ENCODE results near the gene ABCB11. TPM values are rescaled to one million over a fixed set of nuclear protein-coding genes. Genes with fewer than 3 reads are reported as not detected.

The ABCB11 gene
- total RNA-seq, 1 experiment from 2014 or later, result not detected

- H3K4me3 ChIP-seq, result no peak overlapping the region
- H2AFZ ChIP-seq, result no peak overlapping the region
- DNase-seq, result no peak
- no TSS peak for BruUV-seq (replicated peaks)
- intact Hi-C loops (cut with micrococcal nuclease; ENCODE audit: unreplicated experiment), result no loop called here
- no peaks in the 10 kb centered on the region for H3K27me3 ChIP-seq (ENCODE audit: insufficient read depth, low read depth)
- TF ChIP-seq EZH2 (IDR thresholded peaks at IDR 0.05; ENCODE audit: low read depth) (no peak), CTCF (conservative IDR thresholded peaks at IDR 0.05) (no peak)
- no peaks in the 10 kb centered on the region for H4K20me1 ChIP-seq (ENCODE audit: insufficient read depth)
- CTCF ChIA-PET, result no interaction called here
- H3K4me1 ChIP-seq (replicated peaks; ENCODE audit: insufficient read depth), result peaks cover 10% of the 10 kb centered on the region
- H3K9me3 ChIP-seq (ENCODE audit: insufficient read depth, low read depth), result no peaks in the 10 kb centered on the region
- H3K9me2 ChIP-seq (ENCODE audit: insufficient read depth), result no peaks in the 10 kb centered on the region
- H3K27ac ChIP-seq, result no peak overlapping the region
- H3K4me2 ChIP-seq, result no peak overlapping the region
- no peaks in the 10 kb centered on the region for H3K79me2 ChIP-seq (ENCODE audit: low read depth)
- H3F3A ChIP-seq (ENCODE audit: insufficient read depth, low read depth), result peaks cover 8% of the 10 kb centered on the region
- no peaks in the 10 kb centered on the region for H3K36me3 ChIP-seq (ENCODE audit: low read depth)
- POLR2A ChIA-PET (ENCODE audit: unreplicated experiment), result no interaction called here
These were observed 1.8 kb downstream of the ABCB11 start for GRCh38 chr2:169029341-169029740.

GRCh38 chr2:169027234-169027633, 3.9 kb downstream of the ABCB11 start:
- Histone ChIP-seq H3K36me3 (ENCODE audit: low read depth) (no peaks in the 10 kb centered on the region), H3K4me2 (no peak overlapping the region), H3K9me2 (ENCODE audit: insufficient read depth) (no peaks in the 10 kb centered on the region), H4K20me1 (ENCODE audit: insufficient read depth) (no peaks in the 10 kb centered on the region), H3K27me3 (ENCODE audit: insufficient read depth, low read depth) (no peaks in the 10 kb centered on the region), H3F3A (ENCODE audit: insufficient read depth, low read depth) (no peaks in the 10 kb centered on the region), H3K79me2 (ENCODE audit: low read depth) (no peaks in the 10 kb centered on the region), H3K4me3 (no peak overlapping the region), H2AFZ (no peak overlapping the region), H3K4me1 (replicated peaks; ENCODE audit: insufficient read depth) (no peaks in the 10 kb centered on the region), H3K27ac (no peak overlapping the region), H3K9me3 (ENCODE audit: insufficient read depth, low read depth) (no peaks in the 10 kb centered on the region)
- no TSS peak for BruUV-seq (replicated peaks)
- TF ChIP-seq EZH2 (IDR thresholded peaks at IDR 0.05; ENCODE audit: low read depth) (no peak), CTCF (conservative IDR thresholded peaks at IDR 0.05) (no peak)
- ChIA-PET POLR2A (ENCODE audit: unreplicated experiment) (no interaction called here), CTCF (no interaction called here)
- DNase-seq, result no peak
- intact Hi-C loops (cut with micrococcal nuclease; ENCODE audit: unreplicated experiment), result no loop called here

GRCh38 chr2:169026056-169026455, 5.1 kb downstream of the ABCB11 start:
- Histone ChIP-seq H3K9me3 (ENCODE audit: insufficient read depth, low read depth) (no peaks in the 10 kb centered on the region), H2AFZ (no peak overlapping the region), H3K27me3 (ENCODE audit: insufficient read depth, low read depth) (no peaks in the 10 kb centered on the region), H3F3A (ENCODE audit: insufficient read depth, low read depth) (no peaks in the 10 kb centered on the region), H3K4me1 (replicated peaks; ENCODE audit: insufficient read depth) (no peaks in the 10 kb centered on the region), H3K27ac (no peak overlapping the region), H3K36me3 (ENCODE audit: low read depth) (no peaks in the 10 kb centered on the region), H3K9me2 (ENCODE audit: insufficient read depth) (no peaks in the 10 kb centered on the region), H3K4me3 (no peak overlapping the region), H3K4me2 (no peak overlapping the region), H3K79me2 (ENCODE audit: low read depth) (no peaks in the 10 kb centered on the region), H4K20me1 (ENCODE audit: insufficient read depth) (no peaks in the 10 kb centered on the region)
- intact Hi-C loops (cut with micrococcal nuclease; ENCODE audit: unreplicated experiment), result no loop called here
- ChIA-PET POLR2A (ENCODE audit: unreplicated experiment) (no interaction called here), CTCF (no interaction called here)
- no TSS peak for BruUV-seq (replicated peaks)
- no peak for DNase-seq
- no peak for TF ChIP-seq EZH2 (IDR thresholded peaks at IDR 0.05; ENCODE audit: low read depth)
- no peak for TF ChIP-seq CTCF (conservative IDR thresholded peaks at IDR 0.05)
